Measurements from ENCODE around the gene RCL1.

- TF ChIP-seq, protein P1, sequence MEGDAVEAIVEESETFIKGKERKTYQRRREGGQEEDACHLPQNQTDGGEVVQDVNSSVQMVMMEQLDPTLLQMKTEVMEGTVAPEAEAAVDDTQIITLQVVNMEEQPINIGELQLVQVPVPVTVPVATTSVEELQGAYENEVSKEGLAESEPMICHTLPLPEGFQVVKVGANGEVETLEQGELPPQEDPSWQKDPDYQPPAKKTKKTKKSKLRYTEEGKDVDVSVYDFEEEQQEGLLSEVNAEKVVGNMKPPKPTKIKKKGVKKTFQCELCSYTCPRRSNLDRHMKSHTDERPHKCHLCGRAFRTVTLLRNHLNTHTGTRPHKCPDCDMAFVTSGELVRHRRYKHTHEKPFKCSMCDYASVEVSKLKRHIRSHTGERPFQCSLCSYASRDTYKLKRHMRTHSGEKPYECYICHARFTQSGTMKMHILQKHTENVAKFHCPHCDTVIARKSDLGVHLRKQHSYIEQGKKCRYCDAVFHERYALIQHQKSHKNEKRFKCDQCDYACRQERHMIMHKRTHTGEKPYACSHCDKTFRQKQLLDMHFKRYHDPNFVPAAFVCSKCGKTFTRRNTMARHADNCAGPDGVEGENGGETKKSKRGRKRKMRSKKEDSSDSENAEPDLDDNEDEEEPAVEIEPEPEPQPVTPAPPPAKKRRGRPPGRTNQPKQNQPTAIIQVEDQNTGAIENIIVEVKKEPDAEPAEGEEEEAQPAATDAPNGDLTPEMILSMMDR (IDR thresholded peaks at IDR 0.05), result no peak
- no peak for TF ChIP-seq POLR2A (IDR thresholded peaks at IDR 0.05)
These were observed 18.5 kb upstream of the RCL1 start for GRCh38 chr9:4774209-4774608.

All from uterus (tissue), 2 donors.